WTC11 (cell line): Measurements from ENCODE around the gene KIF17. TPM values are rescaled to one million over a fixed set of nuclear protein-coding genes. Genes with fewer than 3 reads are reported as not detected.

Source experiments
- ATAC-seq: fragments of 200-7000 bp; cut with Tn5 transposase; 2 replicates; pipeline ENCODE4 v1.10.0; 2021; ENCODE audit warnings: mild to moderate bottlenecking, moderate library complexity
- CTCF ChIA-PET: fragments of 300-600 bp; sonication (Branson Sonifier 250); formaldehyde crosslinking; loops from one replicate; lab custom pipeline; 2021; ENCODE audit warnings: antibody characterized with exemption; lab: Charles Lee
- POLR2A ChIA-PET: fragments of 350-600 bp; sonication (Branson Sonifier 250); formaldehyde crosslinking; loops from one replicate; lab custom pipeline; 2021; ENCODE audit warnings: antibody characterized with exemption; lab: Charles Lee
- DNase-seq: peaks from one replicate; pipeline ENCODE4 v3.0.0; 2021; ENCODE audit warnings: low spot score
- H3K27ac Mint-ChIP-seq: 2 replicates; pipeline ENCODE4 v1.8.0; 2021; ENCODE audit warnings: mixed read lengths
- H3K27me3 Mint-ChIP-seq: 2 replicates; pipeline ENCODE4 v1.8.0; 2021; ENCODE audit warnings: low read depth, mild to moderate bottlenecking, moderate library complexity, mixed read lengths
- H3K36me3 Mint-ChIP-seq: 2 replicates; pipeline ENCODE4 v1.8.0; 2021; ENCODE audit warnings: mixed read lengths
- H3K4me1 Mint-ChIP-seq: 2 replicates; pipeline ENCODE4 v1.8.0; 2022; ENCODE audit warnings: mixed read lengths
- H3K4me3 Mint-ChIP-seq: 2 replicates; pipeline ENCODE4 v1.8.0; 2021; ENCODE audit warnings: mild to moderate bottlenecking, moderate library complexity, mixed read lengths
- H3K9me3 Mint-ChIP-seq: 2 replicates; pipeline ENCODE4 v1.8.0; 2021; ENCODE audit warnings: mixed read lengths
- ATF1 ChIP-seq: sonication (generic); formaldehyde crosslinking; IDR thresholded peaks from 2 replicates; pipeline ENCODE4 v1.8.1; 2023; ENCODE audit warnings: mild to moderate bottlenecking, moderate library complexity, missing genetic modification reagents
- CREB1 ChIP-seq: sonication (generic); formaldehyde crosslinking; IDR thresholded peaks from 2 replicates; pipeline ENCODE4 v1.8.0; 2023; ENCODE audit warnings: mild to moderate bottlenecking, missing genetic modification reagents
- FOXK1 ChIP-seq: sonication (generic); formaldehyde crosslinking; IDR thresholded peaks from 2 replicates; pipeline ENCODE4 v1.8.0; 2022; ENCODE audit warnings: mild to moderate bottlenecking, moderate library complexity, missing genetic modification reagents
- GTF2I ChIP-seq: fragments of 250-450 bp; sonication (Bioruptor Pico); conservative IDR thresholded peaks from 2 replicates; pipeline ENCODE4 v1.4.0; 2021; ENCODE audit warnings: mild to moderate bottlenecking
- HMGA2 ChIP-seq: fragments of 250-450 bp; sonication (Bioruptor Pico); IDR thresholded peaks from 2 replicates; pipeline ENCODE4 v1.4.0; 2021; ENCODE audit warnings: mild to moderate bottlenecking, moderate library complexity
- HMGXB4 ChIP-seq: sonication (generic); formaldehyde crosslinking; IDR thresholded peaks from 2 replicates; pipeline ENCODE4 v1.8.1; 2023; ENCODE audit warnings: mild to moderate bottlenecking, moderate library complexity, missing genetic modification reagents
- IRF2 ChIP-seq: sonication (generic); formaldehyde crosslinking; IDR thresholded peaks from 2 replicates; pipeline ENCODE4 v1.8.0; 2022; ENCODE audit warnings: low read depth, missing genetic modification reagents, borderline replicate concordance
- JAZF1 ChIP-seq: fragments of 250-450 bp; sonication (Bioruptor Pico); IDR thresholded peaks from 2 replicates; pipeline ENCODE4 v1.9.0; 2021; ENCODE audit warnings: moderate library complexity, mild to moderate bottlenecking, inconsistent platforms
- JUN ChIP-seq: sonication (generic); formaldehyde crosslinking; IDR thresholded peaks from 2 replicates; pipeline ENCODE4 v1.8.0; 2023; ENCODE audit warnings: mild to moderate bottlenecking, missing genetic modification reagents
- MAX ChIP-seq: sonication (generic); formaldehyde crosslinking; IDR thresholded peaks from 2 replicates; pipeline ENCODE4 v1.8.0; 2022; ENCODE audit warnings: mild to moderate bottlenecking, missing genetic modification reagents
- NFE2L1 ChIP-seq: sonication (generic); formaldehyde crosslinking; IDR thresholded peaks from 2 replicates; pipeline ENCODE4 v1.8.1; 2023; ENCODE audit warnings: missing genetic modification reagents
- NR1H2 ChIP-seq: sonication (generic); formaldehyde crosslinking; IDR thresholded peaks from 2 replicates; pipeline ENCODE4 v1.9.0; 2021; ENCODE audit warnings: mild to moderate bottlenecking, moderate library complexity, missing genetic modification reagents
- NR3C1 ChIP-seq: sonication (generic); formaldehyde crosslinking; conservative IDR thresholded peaks from 2 replicates; pipeline ENCODE4 v1.8.1; 2023; ENCODE audit warnings: low read depth, mild to moderate bottlenecking, missing genetic modification reagents
- PRDM15 ChIP-seq: sonication (generic); formaldehyde crosslinking; IDR thresholded peaks from 2 replicates; pipeline ENCODE4 v1.8.0; 2022; ENCODE audit warnings: missing genetic modification reagents
- RELA ChIP-seq: sonication (generic); formaldehyde crosslinking; IDR thresholded peaks from 2 replicates; pipeline ENCODE4 v1.8.1; 2022; ENCODE audit warnings: missing genetic modification reagents, mild to moderate bottlenecking, borderline replicate concordance
- SMAD3 ChIP-seq: sonication (generic); formaldehyde crosslinking; IDR thresholded peaks from 2 replicates; pipeline ENCODE4 v1.8.0; 2022; ENCODE audit warnings: missing genetic modification reagents, mild to moderate bottlenecking, borderline replicate concordance
- ZNF121 ChIP-seq: sonication (generic); formaldehyde crosslinking; IDR thresholded peaks from 2 replicates; pipeline ENCODE4 v1.8.0; 2023; ENCODE audit warnings: missing genetic modification reagents
- ZNF219 ChIP-seq: sonication (generic); formaldehyde crosslinking; IDR thresholded peaks from 2 replicates; pipeline ENCODE4 v1.8.0; 2023; ENCODE audit warnings: missing genetic modification reagents, mild to moderate bottlenecking, borderline replicate concordance
- ZSCAN18 ChIP-seq: fragments of 250-450 bp; sonication (Bioruptor Pico); IDR thresholded peaks from 2 replicates; pipeline ENCODE4 v2.1.2; 2022; ENCODE audit warnings: mild to moderate bottlenecking, moderate library complexity
- total RNA-seq: library from RNA; stranded (reverse); gene quantifications from 3 replicates; pipeline ENCODE4 v1.2.3, GENCODE V29; 2021
- TF ChIP-seq, protein P1 (sequence below): fragments of 250-450 bp; sonication (Bioruptor Pico); conservative IDR thresholded peaks from 2 replicates; pipeline ENCODE4 v1.9.0; 2021; ENCODE audit warnings: mild to moderate bottlenecking
- TF ChIP-seq, protein P2 (sequence below): sonication (generic); formaldehyde crosslinking; IDR thresholded peaks from 2 replicates; pipeline ENCODE4 v1.8.0; 2023; ENCODE audit warnings: mild to moderate bottlenecking, missing genetic modification reagents

Gene KIF17
- total RNA-seq, 1 experiment from 2014 or later = 8.1 TPM

- ChIA-PET POLR2A (no interaction called here), CTCF (interaction anchor here (1.5 kb wide), 1 partner anchor 15 kb away, joined by 5 read pairs; no protein-coding TSS in a partner anchor)
- Mint-ChIP-seq H3K4me1 (no peaks in the 10 kb centered on the region), H3K27ac (no peak overlapping the region), H3K4me3 (no peak overlapping the region), H3K27me3 (no peaks in the 10 kb centered on the region), H3K36me3 (peaks cover 17% of the 10 kb centered on the region), H3K9me3 (no peaks in the 10 kb centered on the region)
- DNase-seq = no peak
- TF ChIP-seq ZNF219 (CRISPR knock-in tag) (no peak), JAZF1 (no peak), HMGXB4 (CRISPR knock-in tag) (no peak), ZNF121 (CRISPR knock-in tag) (0 out of 2 replicates have a peak, but pooled peaks have one; percentile 27), MAX (no peak)
- TF ChIP-seq, protein P1, sequence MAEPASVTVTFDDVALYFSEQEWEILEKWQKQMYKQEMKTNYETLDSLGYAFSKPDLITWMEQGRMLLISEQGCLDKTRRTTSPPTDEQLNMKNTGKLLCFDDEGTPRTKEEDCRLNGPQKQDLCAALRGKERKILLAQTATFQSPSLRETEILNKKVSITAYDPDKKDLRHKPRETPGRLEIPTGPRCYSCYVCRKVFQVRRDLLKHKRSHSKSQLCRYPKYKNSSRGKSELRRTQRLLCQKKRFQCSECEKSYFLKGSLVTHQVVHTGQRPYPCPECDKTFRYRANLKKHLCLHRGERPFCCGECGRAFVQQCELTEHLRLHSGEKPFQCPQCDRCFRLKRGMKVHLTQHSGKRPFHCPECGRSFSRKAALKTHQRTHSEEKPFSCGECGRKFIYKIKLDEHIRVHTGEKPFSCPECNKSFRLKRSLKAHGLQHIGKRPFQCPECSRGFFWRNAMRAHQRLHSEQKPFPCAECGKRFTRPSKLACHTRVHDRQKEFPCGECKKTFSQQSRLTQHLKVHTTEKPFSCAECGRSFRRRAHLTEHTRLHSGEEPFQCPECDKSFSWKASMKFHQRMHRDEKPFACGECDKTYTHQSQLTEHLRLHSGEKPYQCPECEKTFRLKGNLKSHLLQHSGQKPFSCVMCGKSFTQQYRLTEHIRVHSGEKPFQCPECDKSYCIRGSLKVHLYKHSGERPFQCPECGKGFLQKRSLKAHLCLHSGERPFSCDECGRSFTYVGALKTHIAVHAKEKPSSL (CRISPR knock-in tag) = no peak
- TF ChIP-seq, protein P2, sequence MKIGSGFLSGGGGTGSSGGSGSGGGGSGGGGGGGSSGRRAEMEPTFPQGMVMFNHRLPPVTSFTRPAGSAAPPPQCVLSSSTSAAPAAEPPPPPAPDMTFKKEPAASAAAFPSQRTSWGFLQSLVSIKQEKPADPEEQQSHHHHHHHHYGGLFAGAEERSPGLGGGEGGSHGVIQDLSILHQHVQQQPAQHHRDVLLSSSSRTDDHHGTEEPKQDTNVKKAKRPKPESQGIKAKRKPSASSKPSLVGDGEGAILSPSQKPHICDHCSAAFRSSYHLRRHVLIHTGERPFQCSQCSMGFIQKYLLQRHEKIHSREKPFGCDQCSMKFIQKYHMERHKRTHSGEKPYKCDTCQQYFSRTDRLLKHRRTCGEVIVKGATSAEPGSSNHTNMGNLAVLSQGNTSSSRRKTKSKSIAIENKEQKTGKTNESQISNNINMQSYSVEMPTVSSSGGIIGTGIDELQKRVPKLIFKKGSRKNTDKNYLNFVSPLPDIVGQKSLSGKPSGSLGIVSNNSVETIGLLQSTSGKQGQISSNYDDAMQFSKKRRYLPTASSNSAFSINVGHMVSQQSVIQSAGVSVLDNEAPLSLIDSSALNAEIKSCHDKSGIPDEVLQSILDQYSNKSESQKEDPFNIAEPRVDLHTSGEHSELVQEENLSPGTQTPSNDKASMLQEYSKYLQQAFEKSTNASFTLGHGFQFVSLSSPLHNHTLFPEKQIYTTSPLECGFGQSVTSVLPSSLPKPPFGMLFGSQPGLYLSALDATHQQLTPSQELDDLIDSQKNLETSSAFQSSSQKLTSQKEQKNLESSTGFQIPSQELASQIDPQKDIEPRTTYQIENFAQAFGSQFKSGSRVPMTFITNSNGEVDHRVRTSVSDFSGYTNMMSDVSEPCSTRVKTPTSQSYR (CRISPR knock-in tag) = no peak
- no peak for ATAC-seq
Observed at GRCh38 chr1:20681999-20682398, 35.8 kb downstream of the KIF17 start.

GRCh38 chr1:20680269-20680668 is 37.5 kb downstream of the KIF17 start:
- CTCF ChIA-PET = no interaction called here
- POLR2A ChIA-PET = no interaction called here
- TF ChIP-seq FOXK1 = no peak
- TF ChIP-seq JUN (CRISPR knock-in tag) = no peak
- no peak for TF ChIP-seq ZSCAN18 (CRISPR knock-in tag)
- no peak for TF ChIP-seq ZNF219 (CRISPR knock-in tag)
- no peak for TF ChIP-seq NFE2L1 (CRISPR knock-in tag)
- H3K27ac Mint-ChIP-seq = no peak overlapping the region
- no peaks in the 10 kb centered on the region for H3K9me3 Mint-ChIP-seq
- peaks cover 17% of the 10 kb centered on the region for H3K36me3 Mint-ChIP-seq
- ATAC-seq (no peak), DNase-seq (no peak)
- H3K4me1 Mint-ChIP-seq = no peaks in the 10 kb centered on the region
- H3K4me3 Mint-ChIP-seq = no peak overlapping the region
- H3K27me3 Mint-ChIP-seq = no peaks in the 10 kb centered on the region

DNA sequence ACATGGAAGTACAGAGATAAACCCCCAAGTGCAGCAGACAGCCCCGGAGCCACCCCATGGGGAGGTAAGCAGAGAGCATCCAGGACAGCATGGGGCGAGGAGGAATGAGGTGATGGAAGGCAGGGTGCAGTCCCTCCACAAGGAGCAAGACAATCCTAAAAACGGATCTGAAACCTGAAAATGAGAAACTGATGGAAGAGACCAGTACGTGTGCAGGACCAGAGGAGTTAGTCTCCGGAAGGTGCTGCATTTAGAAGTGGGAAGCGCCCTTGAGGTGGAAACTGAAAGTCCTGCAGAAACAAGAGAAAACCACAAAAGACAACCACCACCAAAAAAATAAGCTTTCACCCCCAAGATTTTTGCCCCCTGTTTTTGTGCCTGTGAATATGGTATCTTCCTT is 39.2 kb downstream of the KIF17 start:
- Mint-ChIP-seq H3K4me1 (no peaks in the 10 kb centered on the region), H3K27me3 (no peaks in the 10 kb centered on the region), H3K4me3 (no peak overlapping the region), H3K9me3 (no peaks in the 10 kb centered on the region), H3K27ac (no peak overlapping the region), H3K36me3 (peaks cover 17% of the 10 kb centered on the region)
- ChIA-PET CTCF (interaction anchor here (0.7 kb wide), 2 partner anchors 19 to 49 kb away, joined by 3 read pairs; no protein-coding TSS in a partner anchor), POLR2A (interaction anchor here (0.7 kb wide), 1 partner anchor 403 kb away, joined by 7 read pairs; no protein-coding TSS in a partner anchor)
- DNase-seq (no peak), ATAC-seq (no peak)
- TF ChIP-seq GTF2I (CRISPR knock-in tag) (no peak), NR1H2 (CRISPR knock-in tag) (no peak), PRDM15 (CRISPR knock-in tag) (no peak), RELA (no peak), ATF1 (CRISPR knock-in tag) (no peak), FOXK1 (no peak), CREB1 (CRISPR knock-in tag) (no peak), NR3C1 (CRISPR knock-in tag) (no peak), HMGA2 (CRISPR knock-in tag) (no peak), IRF2 (CRISPR knock-in tag) (no peak), SMAD3 (CRISPR knock-in tag) (no peak)
